GM12872 (cell line): Measurements from ENCODE around the gene CENPM.

Experiments used
- CTCF ChIP-seq: IDR thresholded peaks from 3 replicates; pipeline ENCODE4 v1.5.1; 2011; ENCODE audit warnings: low read depth, mild to moderate bottlenecking, low read length, moderate library complexity; ENCODE audit not compliant: insufficient read depth

The CENPM gene

GRCh38 chr22:41917903-41918791 is 28.8 kb downstream of the CENPM start:
- no peak for TF ChIP-seq CTCF

GRCh38 chr22:41917375-41917902 is 29.5 kb downstream of the CENPM start:
- TF ChIP-seq CTCF = no peak

- TF ChIP-seq CTCF = no peak
These were observed 30.1 kb downstream of the CENPM start for GRCh38 chr22:41916745-41917358.

GRCh38 chr22:41915786-41916493 is 31.0 kb downstream of the CENPM start:
- TF ChIP-seq CTCF = no peak

GRCh38 chr22:41915035-41915785 is 31.7 kb downstream of the CENPM start, which contains the start of gene SHISA8:
Gene SHISA8, minus strand, starts transcription at chr22:41915074. Its CDS starts 407 bp downstream, at chr22:41914667.
- TF ChIP-seq CTCF = no peak

- no peak for TF ChIP-seq CTCF
These were observed 32.3 kb downstream of the CENPM start for GRCh38 chr22:41914611-41915034.
